HT-29 (cell line): Measurements from ENCODE around the gene RIMKLB. TPM values are rescaled to one million over a fixed set of nuclear protein-coding genes. Genes with fewer than 3 reads are reported as not detected.
"Not testable (repeated sequence)": the region's sequence is repeated elsewhere in the genome, so short reads cannot be mapped to it uniquely, and the experiment has no call there.

Experiments used
- DNase-seq: peaks from one replicate; pipeline ENCODE4 v3.0.0-alpha.2; 2015; ENCODE audit warnings: low spot score
- total RNA-seq: library from RNA; depleted of rRNA; stranded (reverse); fragments of >200 nt; shearing (Covaris generic); gene quantifications from 2 replicates; pipeline ENCODE4 v1.2.3, GENCODE V29; 2014

Gene RIMKLB
- total RNA-seq, 1 experiment from 2014 or later, result not detected

DNA sequence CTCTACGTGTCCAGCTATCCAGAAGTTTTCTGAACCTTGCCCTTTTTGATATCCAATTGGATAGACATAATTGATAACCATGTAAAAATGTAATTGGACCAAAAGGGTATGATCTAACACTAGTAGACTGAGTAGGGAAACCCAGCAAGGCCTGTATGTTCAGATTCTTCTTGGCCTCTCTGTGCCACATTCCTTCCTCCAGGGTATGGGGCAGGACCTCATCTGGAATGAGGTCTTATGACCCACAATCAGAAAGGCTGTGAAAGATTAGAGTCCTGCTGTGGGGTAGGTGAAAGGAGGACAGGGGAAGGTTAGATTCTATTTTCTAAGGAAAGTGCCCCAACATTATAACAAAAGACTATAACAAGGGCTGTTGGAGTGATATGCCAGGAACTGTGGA, 73.3 kb downstream of the RIMKLB start:
- DNase-seq, result no peak

DNA sequence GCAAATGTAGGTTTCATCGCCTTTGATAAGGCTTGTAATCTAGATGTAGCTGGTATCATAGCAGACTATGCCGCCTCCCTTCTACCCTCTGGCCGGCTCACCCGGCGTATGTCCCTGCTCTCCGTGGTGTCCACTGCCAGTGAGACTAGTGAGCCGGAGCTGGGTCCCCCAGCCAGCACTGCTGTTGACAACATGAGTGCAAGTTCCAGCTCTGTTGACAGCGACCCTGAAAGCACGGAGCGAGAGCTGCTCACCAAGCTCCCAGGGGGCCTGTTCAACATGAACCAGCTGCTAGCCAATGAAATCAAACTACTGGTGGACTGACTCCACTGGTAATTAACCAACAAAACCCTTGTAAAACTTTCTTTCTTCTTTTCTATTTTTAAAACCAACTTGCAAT, 75.7 kb downstream of the RIMKLB start:
- no peak for DNase-seq

GRCh38 chr12:8779281-8779680, 81.5 kb downstream of the RIMKLB start:
- DNase-seq, result no peak

GRCh38 chr12:8779862-8780261, 82.1 kb downstream of the RIMKLB start:
- DNase-seq, result peak; percentile 3

GRCh38 chr12:8780389-8780788, 82.6 kb downstream of the RIMKLB start:
- peak; percentile 16 for DNase-seq

DNA sequence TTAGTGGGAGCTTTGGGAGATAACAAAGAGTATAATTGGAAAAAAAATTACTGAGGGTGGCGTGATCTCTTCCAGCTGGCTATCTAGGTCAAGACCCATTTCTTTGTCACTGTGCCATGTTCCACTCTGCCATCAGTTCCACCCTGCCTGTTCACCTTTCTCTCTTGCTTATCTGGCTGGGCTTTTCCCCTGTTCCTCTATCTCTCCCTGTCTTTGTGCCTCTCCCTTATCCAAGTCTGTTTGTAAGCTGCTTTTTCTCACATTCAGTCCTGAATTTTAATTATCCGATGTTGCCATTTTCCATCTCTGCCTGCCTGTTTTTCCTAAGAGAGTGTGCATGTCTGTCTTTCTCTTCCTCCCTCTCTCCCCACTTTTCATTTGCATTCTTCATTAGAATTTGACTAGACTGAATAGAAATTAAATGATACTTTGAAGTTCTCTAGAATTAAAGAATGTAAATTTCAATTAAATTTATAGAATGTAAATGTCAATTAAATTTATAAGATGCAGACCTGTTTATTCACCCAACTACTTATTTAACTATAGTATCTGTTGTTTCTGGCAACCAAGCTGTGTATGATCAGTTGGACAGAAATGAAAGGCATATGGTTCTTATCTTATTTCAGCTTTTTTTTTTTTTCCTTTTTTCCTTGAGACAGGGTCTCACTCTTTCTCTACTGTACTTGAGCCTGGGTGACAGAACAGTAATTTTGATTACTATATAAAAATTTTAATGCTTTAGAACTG, 83.8 kb downstream of the RIMKLB start:
- DNase-seq, result no peak

GRCh38 chr12:8784290-8784888, 86.6 kb downstream of the RIMKLB start:
- no peak for DNase-seq

DNA sequence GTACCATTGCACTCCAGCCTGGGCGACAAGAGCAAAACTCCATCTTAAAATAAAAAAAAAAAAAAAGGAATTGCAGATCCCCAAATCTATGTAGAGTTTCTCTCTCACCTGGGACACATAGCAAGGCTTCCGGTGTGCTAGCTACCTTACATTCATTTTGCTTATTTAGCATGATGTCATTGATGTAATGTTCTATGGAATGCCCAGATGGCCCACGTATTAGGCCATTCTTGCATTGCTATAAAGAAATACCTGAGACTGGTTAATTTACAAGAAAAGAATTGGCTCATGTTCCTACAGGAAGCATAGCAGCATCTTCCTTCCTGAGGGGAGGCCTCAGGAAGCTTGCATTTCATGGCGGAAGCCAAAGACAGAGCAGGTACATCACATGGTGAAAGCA, 87.7 kb downstream of the RIMKLB start:
- no peak for DNase-seq

DNA sequence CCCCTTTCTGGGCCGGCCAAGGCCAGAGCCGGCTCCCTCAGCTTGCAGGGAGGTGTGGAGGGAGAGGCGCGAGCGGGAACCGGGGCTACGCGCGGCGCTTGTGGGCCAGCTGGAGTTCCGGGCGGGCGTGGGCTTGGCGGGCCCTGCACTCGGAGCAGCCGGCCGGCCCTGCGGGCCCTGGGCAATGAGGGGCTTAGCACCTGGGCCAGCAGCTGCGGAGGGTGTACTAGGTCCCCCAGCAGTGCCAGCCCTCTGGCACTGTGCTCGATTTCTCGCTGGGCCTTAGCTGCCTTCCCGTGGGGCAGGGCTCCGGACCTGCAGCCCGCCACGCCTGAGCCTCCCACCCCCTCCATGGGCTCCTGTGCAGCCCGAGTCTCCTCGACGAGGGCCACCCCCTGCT, 89.4 kb downstream of the RIMKLB start:
- not testable (repeated sequence) for DNase-seq

DNA sequence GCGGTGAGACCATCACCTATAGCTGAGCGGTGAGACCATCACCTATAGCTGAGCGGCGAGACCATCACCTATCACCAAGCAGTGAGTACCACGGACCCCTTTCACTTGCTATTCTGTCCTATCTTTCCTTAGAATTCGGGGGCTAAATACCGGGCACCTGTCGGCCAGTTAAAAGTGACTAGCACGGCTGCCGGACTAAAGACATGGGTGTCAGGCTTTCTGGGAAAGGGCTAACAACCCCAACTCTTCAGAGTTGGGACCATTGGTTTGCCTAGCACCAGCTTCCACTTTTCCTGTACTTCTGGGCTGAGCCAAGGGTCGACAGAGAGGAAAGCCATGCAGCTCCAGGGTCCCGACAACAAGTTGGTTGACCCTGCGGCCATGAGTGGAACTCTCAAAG, 90.9 kb downstream of the RIMKLB start:
- not testable (repeated sequence) for DNase-seq

DNA sequence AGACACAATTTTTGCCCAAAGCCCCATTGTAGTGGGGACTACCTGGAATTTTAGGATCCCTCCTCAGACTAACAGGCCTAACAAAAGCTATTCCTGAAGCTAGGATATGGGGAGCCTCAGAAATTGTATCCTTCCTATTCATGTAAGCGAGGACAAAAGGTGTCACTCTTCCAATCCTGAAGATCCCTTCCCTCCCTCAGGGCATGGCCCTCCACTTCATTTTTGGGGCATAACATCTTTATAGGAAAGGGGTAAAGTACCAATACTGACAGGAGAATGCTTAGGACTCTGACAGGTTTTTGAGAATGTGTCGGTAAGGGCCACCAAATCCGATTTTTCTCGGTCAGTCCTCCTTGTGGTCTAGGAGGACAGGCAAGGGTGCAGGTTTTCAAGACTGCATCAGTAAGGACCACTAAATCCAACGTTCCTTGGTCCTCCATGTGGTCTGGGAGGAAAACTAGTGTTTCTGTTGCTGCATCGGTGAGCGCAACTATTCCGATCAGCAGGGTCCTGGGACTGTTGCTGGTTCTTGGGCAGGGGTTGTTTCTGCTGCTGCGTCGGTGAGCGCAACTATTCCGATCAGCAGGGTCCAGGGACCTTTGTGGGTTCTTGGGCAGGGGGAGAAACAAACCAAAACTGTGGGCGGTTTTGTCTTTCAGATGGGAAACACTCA, 91.7 kb downstream of the RIMKLB start:
- not testable (repeated sequence) for DNase-seq

DNA sequence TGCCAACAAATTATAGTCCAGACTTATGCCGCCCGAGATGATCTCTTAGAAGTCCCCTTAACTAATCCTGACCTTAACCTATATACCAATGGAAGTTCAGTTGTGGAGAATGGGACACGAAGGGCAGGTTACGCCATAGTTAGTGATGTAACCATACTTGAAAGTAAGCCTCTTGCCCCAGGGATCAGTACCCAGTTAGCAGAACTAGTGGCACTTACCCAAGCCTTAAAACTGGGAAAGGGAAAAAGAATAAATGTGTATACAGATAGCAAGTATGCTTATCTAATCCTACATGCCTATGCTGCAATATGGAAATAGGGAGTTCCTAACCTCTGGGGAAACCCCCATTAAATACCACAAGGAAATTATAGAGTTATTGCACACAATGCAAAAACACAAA, 95.4 kb downstream of the RIMKLB start:
- DNase-seq, result not testable (repeated sequence)

GRCh38 chr12:8794611-8795010, 96.8 kb downstream of the RIMKLB start:
- DNase-seq, result not testable (repeated sequence)

- DNase-seq, result no peak
These were observed 99.2 kb downstream of the RIMKLB start for GRCh38 chr12:8796831-8797626.

- DNase-seq, result not testable (repeated sequence)
These were observed 103.4 kb downstream of the RIMKLB start for GRCh38 chr12:8801213-8801612.

GRCh38 chr12:8804833-8805232, 107.0 kb downstream of the RIMKLB start:
- not testable (repeated sequence) for DNase-seq

GRCh38 chr12:8805487-8805886, 107.7 kb downstream of the RIMKLB start:
- DNase-seq, result not testable (repeated sequence)

DNA sequence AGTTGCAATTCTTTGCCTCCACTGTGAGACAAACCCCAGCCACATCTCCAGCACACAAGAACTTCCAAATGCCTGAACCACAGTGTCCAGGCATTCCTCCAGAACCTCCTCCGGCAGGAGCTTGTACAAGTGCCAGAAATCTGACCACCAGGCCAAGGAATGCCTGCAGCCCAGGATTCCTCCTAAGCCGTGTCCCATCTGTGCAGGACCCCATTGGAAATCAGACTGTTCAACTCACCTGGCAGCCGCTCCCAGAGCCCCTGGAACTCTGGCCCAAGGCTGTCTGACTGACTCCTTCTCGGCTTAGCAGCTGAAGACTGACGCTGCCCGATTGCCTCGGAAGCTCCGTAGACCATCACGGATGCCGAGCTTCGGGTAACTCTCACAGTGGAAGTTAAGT, 109.3 kb downstream of the RIMKLB start:
- DNase-seq, result not testable (repeated sequence)

GRCh38 chr12:8810112-8810511, 112.3 kb downstream of the RIMKLB start:
- not testable (repeated sequence) for DNase-seq

- no peak for DNase-seq
These were observed 116.0 kb downstream of the RIMKLB start for GRCh38 chr12:8813572-8814357.

GRCh38 chr12:8816448-8817050, 118.8 kb downstream of the RIMKLB start:
- no peak for DNase-seq
